Astrocyte (in vitro differentiated cells and primary cell): ENCODE measurements around the gene MROH8. TPM values are rescaled to one million over a fixed set of nuclear protein-coding genes. Genes with fewer than 3 reads are reported as not detected.
A peak's percentile ranks its signal among the peaks of the same experiment; 100 is the strongest.

ENCODE experiments used
- DNase-seq: peaks from one replicate; pipeline ENCODE4 v3.0.0-alpha.2; 2010; ENCODE audit warnings: low read depth
- FAIRE-seq: peaks from 2 replicates; lab custom pipeline; 2011; peaks lifted over from hg19 to GRCh38; lab: Jason Lieb, UNC
- H2AFZ ChIP-seq: 2 replicates; pipeline ENCODE4 v1.6.0; 2012; ENCODE audit warnings: low read depth, low read length, inconsistent platforms
- H3K27ac ChIP-seq: 2 replicates; pipeline ENCODE4 v1.5.1; 2011; ENCODE audit warnings: low read depth, low read length, inconsistent platforms
- H3K27me3 ChIP-seq: 2 replicates; pipeline ENCODE4 v1.6.0; 2011; ENCODE audit warnings: low read length, inconsistent platforms; ENCODE audit not compliant: insufficient read depth
- H3K36me3 ChIP-seq: 2 replicates; pipeline ENCODE4 v1.5.1; 2011; ENCODE audit warnings: low read length, inconsistent platforms; ENCODE audit not compliant: insufficient read depth
- H3K4me1 ChIP-seq: 2 replicates; pipeline ENCODE4 v1.5.1; 2011; ENCODE audit warnings: low read length, inconsistent platforms; ENCODE audit not compliant: insufficient read depth
- H3K4me2 ChIP-seq: 2 replicates; pipeline ENCODE4 v1.6.0; 2012; ENCODE audit warnings: low read length, inconsistent platforms
- H3K4me3 ChIP-seq: 2 replicates; pipeline ENCODE4 v1.5.1; 2011; ENCODE audit warnings: low read depth, mild to moderate bottlenecking, low read length, inconsistent platforms; ENCODE audit not compliant: insufficient read depth
- H3K79me2 ChIP-seq: 2 replicates; pipeline ENCODE4 v1.6.0; 2012; ENCODE audit warnings: mild to moderate bottlenecking, low read length, inconsistent platforms; ENCODE audit not compliant: insufficient read depth
- H3K9ac ChIP-seq: 2 replicates; pipeline ENCODE4 v1.6.0; 2012; ENCODE audit warnings: mild to moderate bottlenecking, low read length, inconsistent platforms
- H3K9me3 ChIP-seq: 2 replicates; pipeline ENCODE4 v1.5.1; 2012; ENCODE audit warnings: low read depth, mild to moderate bottlenecking, low read length, inconsistent platforms; ENCODE audit not compliant: insufficient read depth
- H4K20me1 ChIP-seq: 2 replicates; pipeline ENCODE4 v1.6.0; 2012; ENCODE audit warnings: low read length, inconsistent platforms; ENCODE audit not compliant: insufficient read depth
- H3K27ac Mint-ChIP-seq: one replicate; pipeline ENCODE4 v1.8.0; 2021; ENCODE audit warnings: mild to moderate bottlenecking, mixed read lengths; ENCODE audit not compliant: unreplicated experiment
- H3K27me3 Mint-ChIP-seq: one replicate; pipeline ENCODE4 v1.8.0; 2021; ENCODE audit warnings: low read depth, mixed read lengths; ENCODE audit not compliant: unreplicated experiment
- H3K36me3 Mint-ChIP-seq: one replicate; pipeline ENCODE4 v1.8.0; 2021; ENCODE audit warnings: low read depth, mixed read lengths; ENCODE audit not compliant: unreplicated experiment
- H3K4me1 Mint-ChIP-seq: one replicate; pipeline ENCODE4 v1.8.0; 2021; ENCODE audit warnings: low read depth, mixed read lengths; ENCODE audit not compliant: unreplicated experiment
- H3K4me3 Mint-ChIP-seq: one replicate; pipeline ENCODE4 v1.8.0; 2021; ENCODE audit warnings: mild to moderate bottlenecking, moderate library complexity, mixed read lengths; ENCODE audit not compliant: unreplicated experiment
- H3K9me3 Mint-ChIP-seq: one replicate; pipeline ENCODE4 v1.8.0; 2021; ENCODE audit warnings: mild to moderate bottlenecking, mixed read lengths; ENCODE audit not compliant: unreplicated experiment
- CTCF ChIP-seq: IDR thresholded peaks from 2 replicates; pipeline ENCODE4 v1.5.1; 2011; ENCODE audit warnings: low read depth, mild to moderate bottlenecking, inconsistent platforms, low read length, moderate library complexity; ENCODE audit not compliant: insufficient read depth
- EZH2 ChIP-seq: IDR thresholded peaks from 2 replicates; pipeline ENCODE4 v1.6.1; 2012; ENCODE audit warnings: mild to moderate bottlenecking, low read length, inconsistent platforms; ENCODE audit not compliant: insufficient read depth
- total RNA-seq: library from RNA; stranded (reverse); gene quantifications from 2 replicates; pipeline ENCODE4 v1.2.1, GENCODE V29; 2021

The MROH8 gene
- total RNA-seq, 1 donor from 2014 or later = 1.3 TPM

- peaks cover 95% of the 10 kb centered on the region for H3K79me2 ChIP-seq
- no peak overlapping the region for H3K4me3 ChIP-seq
- peaks cover under 1% of the 10 kb centered on the region for H3K4me1 ChIP-seq
- H3K9ac ChIP-seq = no peak overlapping the region
- H3K36me3 Mint-ChIP-seq = peaks cover 16% of the 10 kb centered on the region
- no peaks in the 10 kb centered on the region for H3K9me3 ChIP-seq
- no peak overlapping the region for H2AFZ ChIP-seq
- no peaks in the 10 kb centered on the region for H3K27me3 Mint-ChIP-seq
- no peak for FAIRE-seq
- no peak overlapping the region for H3K4me3 Mint-ChIP-seq
- TF ChIP-seq CTCF (no peak), EZH2 (no peak)
- H3K27ac Mint-ChIP-seq = no peak overlapping the region
- peaks cover 92% of the 10 kb centered on the region for H4K20me1 ChIP-seq
- H3K27me3 ChIP-seq = no peaks in the 10 kb centered on the region
- H3K4me1 Mint-ChIP-seq = peaks cover 5% of the 10 kb centered on the region
- peaks cover 1% of the 10 kb centered on the region for H3K9me3 Mint-ChIP-seq
- H3K4me2 ChIP-seq = no peak overlapping the region
- peaks cover 32% of the 10 kb centered on the region for H3K36me3 ChIP-seq
- DNase-seq = no peak
- no peak overlapping the region for H3K27ac ChIP-seq
These were observed 6.3 kb upstream of the MROH8 start for GRCh38 chr20:37185686-37186085.

- no peak for TF ChIP-seq CTCF
- TF ChIP-seq EZH2 = no peak
- Histone ChIP-seq H3K4me1 (peaks cover 12% of the 10 kb centered on the region), H3K4me2 (peak overlapping the region; percentile 97), H3K36me3 (peaks cover 7% of the 10 kb centered on the region), H3K27ac (peak overlapping the region; percentile 99), H3K9me3 (no peaks in the 10 kb centered on the region), H3K9ac (peak overlapping the region; percentile 99), H3K79me2 (peaks cover 59% of the 10 kb centered on the region), H4K20me1 (peaks cover 52% of the 10 kb centered on the region), H3K4me3 (peak overlapping the region; percentile 97), H3K27me3 (no peaks in the 10 kb centered on the region), H2AFZ (peak overlapping the region; percentile 92)
- Mint-ChIP-seq H3K9me3 (peaks cover 1% of the 10 kb centered on the region), H3K4me1 (peaks cover 7% of the 10 kb centered on the region), H3K27ac (peak overlapping the region; percentile 98), H3K4me3 (peak overlapping the region; percentile 91), H3K36me3 (peaks cover 11% of the 10 kb centered on the region), H3K27me3 (no peaks in the 10 kb centered on the region)
- peak; percentile 76 for DNase-seq
- no peak for FAIRE-seq
These were observed 556 bp upstream of the MROH8 start for GRCh38 chr20:37179683-37180524.

- no peaks in the 10 kb centered on the region for H3K36me3 ChIP-seq
- H3K4me2 ChIP-seq = no peak overlapping the region
- no peak overlapping the region for H3K27ac ChIP-seq
- H3K9me3 Mint-ChIP-seq = no peaks in the 10 kb centered on the region
- no peaks in the 10 kb centered on the region for H3K27me3 Mint-ChIP-seq
- no peak overlapping the region for H3K27ac Mint-ChIP-seq
- H3K79me2 ChIP-seq = no peaks in the 10 kb centered on the region
- no peak for DNase-seq
- no peak for TF ChIP-seq EZH2
- no peaks in the 10 kb centered on the region for H4K20me1 ChIP-seq
- FAIRE-seq = no peak
- H2AFZ ChIP-seq = no peak overlapping the region
- no peak overlapping the region for H3K9ac ChIP-seq
- H3K9me3 ChIP-seq = no peaks in the 10 kb centered on the region
- H3K4me1 Mint-ChIP-seq = no peaks in the 10 kb centered on the region
- peaks cover 4% of the 10 kb centered on the region for H3K36me3 Mint-ChIP-seq
- no peak overlapping the region for H3K4me3 Mint-ChIP-seq
- no peaks in the 10 kb centered on the region for H3K27me3 ChIP-seq
- H3K4me3 ChIP-seq = no peak overlapping the region
- peaks cover 1% of the 10 kb centered on the region for H3K4me1 ChIP-seq
These were observed 6.5 kb downstream of the MROH8 start for GRCh38 chr20:37172836-37173235.
